OCI-LY7 (cell line): ENCODE data around the gene DNAJB1.

Experiments used
- EZH2phosphoT487 ChIP-seq: fragments of 200-600 bp; sonication (generic); IDR thresholded peaks from 2 replicates; pipeline ENCODE4 v1.6.1; 2018; ENCODE audit warnings: low read depth, borderline replicate concordance, mild to moderate bottlenecking, mixed run types, antibody characterized with exemption, low read length, moderate library complexity, mixed read lengths
- TF ChIP-seq, protein P1 (sequence below): fragments of 200-600 bp; sonication (generic); conservative IDR thresholded peaks from 2 replicates; pipeline ENCODE4 v1.5.1; 2014; ENCODE audit warnings: mild to moderate bottlenecking, antibody characterized with exemption, low read length, moderate library complexity, mixed read lengths

DNA sequence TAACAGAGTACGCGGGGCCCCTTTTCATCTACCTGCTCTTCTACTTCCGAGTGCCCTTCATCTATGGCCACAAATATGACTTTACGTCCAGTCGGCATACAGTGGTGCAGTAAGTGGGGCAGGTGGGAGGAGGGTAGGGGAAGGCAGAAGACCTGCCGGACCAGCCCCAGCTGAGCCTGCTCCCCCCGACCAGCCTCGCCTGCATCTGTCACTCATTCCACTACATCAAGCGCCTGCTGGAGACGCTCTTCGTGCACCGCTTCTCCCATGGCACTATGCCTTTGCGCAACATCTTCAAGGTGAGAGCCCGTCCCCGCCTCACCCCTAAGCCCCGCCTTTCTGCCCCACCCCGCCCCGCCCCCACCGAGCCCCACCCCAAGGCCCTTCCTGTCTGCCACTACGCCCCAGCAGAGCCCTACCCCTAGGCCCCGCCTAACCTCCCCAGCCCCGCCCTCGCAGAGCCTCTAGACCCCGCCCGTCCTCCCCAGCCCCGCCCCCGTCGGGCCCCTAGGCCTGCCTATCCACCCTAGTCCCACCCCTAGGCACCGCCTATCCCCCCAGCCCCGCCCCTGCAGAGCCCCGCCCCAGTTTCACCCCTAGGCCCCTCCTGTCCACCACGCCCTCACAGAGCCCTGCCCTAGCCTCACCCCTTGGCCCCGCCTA, 45.9 kb upstream of the DNAJB1 start:
- TF ChIP-seq, protein P1, sequence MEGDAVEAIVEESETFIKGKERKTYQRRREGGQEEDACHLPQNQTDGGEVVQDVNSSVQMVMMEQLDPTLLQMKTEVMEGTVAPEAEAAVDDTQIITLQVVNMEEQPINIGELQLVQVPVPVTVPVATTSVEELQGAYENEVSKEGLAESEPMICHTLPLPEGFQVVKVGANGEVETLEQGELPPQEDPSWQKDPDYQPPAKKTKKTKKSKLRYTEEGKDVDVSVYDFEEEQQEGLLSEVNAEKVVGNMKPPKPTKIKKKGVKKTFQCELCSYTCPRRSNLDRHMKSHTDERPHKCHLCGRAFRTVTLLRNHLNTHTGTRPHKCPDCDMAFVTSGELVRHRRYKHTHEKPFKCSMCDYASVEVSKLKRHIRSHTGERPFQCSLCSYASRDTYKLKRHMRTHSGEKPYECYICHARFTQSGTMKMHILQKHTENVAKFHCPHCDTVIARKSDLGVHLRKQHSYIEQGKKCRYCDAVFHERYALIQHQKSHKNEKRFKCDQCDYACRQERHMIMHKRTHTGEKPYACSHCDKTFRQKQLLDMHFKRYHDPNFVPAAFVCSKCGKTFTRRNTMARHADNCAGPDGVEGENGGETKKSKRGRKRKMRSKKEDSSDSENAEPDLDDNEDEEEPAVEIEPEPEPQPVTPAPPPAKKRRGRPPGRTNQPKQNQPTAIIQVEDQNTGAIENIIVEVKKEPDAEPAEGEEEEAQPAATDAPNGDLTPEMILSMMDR: no peak
- no peak for TF ChIP-seq EZH2phosphoT487
